Activated T-helper 2 cell treated with anti-CD3 and anti-CD28 coated beads, Interferon-gamma antibody, Interleukin-2, Interleukin-4, amounts not matched to agents 10 μg/mL and 5 μg/mL and 100 μg/mL, durations not matched to agents 14 hours and 24 hours and 36 hours (primary cell): ENCODE results near the gene IL1RAPL1. TPM values are rescaled to one million over a fixed set of nuclear protein-coding genes. Genes with fewer than 3 reads are reported as not detected.
"Not testable (repeated sequence)": the region's sequence is repeated elsewhere in the genome, so short reads cannot be mapped to it uniquely, and the experiment has no call there.

Experiments used
- DNase-seq: peaks from one replicate; pipeline ENCODE4 v3.0.0; 2021; ENCODE audit warnings: low spot score
- H3K27ac Mint-ChIP-seq: one replicate; pipeline ENCODE4 v1.8.0; 2021; ENCODE audit warnings: mixed read lengths
- H3K27me3 Mint-ChIP-seq: one replicate; pipeline ENCODE4 v1.8.0; 2021; ENCODE audit warnings: low read depth, mixed read lengths
- H3K36me3 Mint-ChIP-seq: one replicate; pipeline ENCODE4 v1.8.0; 2021; ENCODE audit warnings: low read depth, mixed read lengths
- H3K4me1 Mint-ChIP-seq: one replicate; pipeline ENCODE4 v1.8.0; 2021; ENCODE audit warnings: low read depth, mixed read lengths
- H3K4me3 Mint-ChIP-seq: one replicate; pipeline ENCODE4 v1.8.0; 2021; ENCODE audit warnings: low read depth, mild to moderate bottlenecking, moderate library complexity, mixed read lengths
- H3K9me3 Mint-ChIP-seq: one replicate; pipeline ENCODE4 v1.8.0; 2021; ENCODE audit warnings: mixed read lengths
- intact Hi-C: fragments of 100-400 bp; cut with micrococcal nuclease; formaldehyde crosslinking; loops from one replicate; pipeline ENCODE4 v1.15.1; 2023
- total RNA-seq: library from RNA; stranded (reverse); gene quantifications from 2 replicates; pipeline ENCODE4 v1.2.3, GENCODE V29; 2022

IL1RAPL1 gene
- total RNA-seq, 1 donor from 2014 or later: not detected

GRCh38 chrX:29281078-29281742 lies 694.0 kb downstream of the IL1RAPL1 start:
- H3K27me3 Mint-ChIP-seq: no peaks in the 10 kb centered on the region
- no peak overlapping the region for H3K27ac Mint-ChIP-seq
- intact Hi-C loops: no loop called here
- H3K36me3 Mint-ChIP-seq: no peaks in the 10 kb centered on the region
- H3K4me3 Mint-ChIP-seq: no peak overlapping the region
- H3K9me3 Mint-ChIP-seq: peaks cover 21% of the 10 kb centered on the region
- DNase-seq: no peak
- no peaks in the 10 kb centered on the region for H3K4me1 Mint-ChIP-seq

- Mint-ChIP-seq H3K27ac (no peak overlapping the region), H3K4me1 (no peaks in the 10 kb centered on the region), H3K4me3 (no peak overlapping the region), H3K27me3 (no peaks in the 10 kb centered on the region), H3K36me3 (no peaks in the 10 kb centered on the region), H3K9me3 (peaks cover 14% of the 10 kb centered on the region)
- DNase-seq: no peak
- intact Hi-C loops: no loop called here
Measured at GRCh38 chrX:29285664-29286063, 698.4 kb downstream of the IL1RAPL1 start.

- intact Hi-C loops: no loop called here
- H3K9me3 Mint-ChIP-seq: no peaks in the 10 kb centered on the region
- H3K4me1 Mint-ChIP-seq: no peaks in the 10 kb centered on the region
- no peaks in the 10 kb centered on the region for H3K36me3 Mint-ChIP-seq
- H3K27ac Mint-ChIP-seq: no peak overlapping the region
- H3K27me3 Mint-ChIP-seq: no peaks in the 10 kb centered on the region
- DNase-seq: no peak
- no peak overlapping the region for H3K4me3 Mint-ChIP-seq
Measured at GRCh38 chrX:29295987-29296680, 708.9 kb downstream of the IL1RAPL1 start.

- H3K27me3 Mint-ChIP-seq: no peaks in the 10 kb centered on the region
- peaks cover 7% of the 10 kb centered on the region for H3K9me3 Mint-ChIP-seq
- intact Hi-C loops: no loop called here
- no peak overlapping the region for H3K27ac Mint-ChIP-seq
- no peak for DNase-seq
- H3K36me3 Mint-ChIP-seq: no peaks in the 10 kb centered on the region
- H3K4me3 Mint-ChIP-seq: no peak overlapping the region
- no peaks in the 10 kb centered on the region for H3K4me1 Mint-ChIP-seq
Measured at GRCh38 chrX:29297171-29297800, 710.0 kb downstream of the IL1RAPL1 start.

GRCh38 chrX:29299684-29300083 lies 712.4 kb downstream of the IL1RAPL1 start:
- peaks cover 10% of the 10 kb centered on the region for H3K9me3 Mint-ChIP-seq
- DNase-seq: no peak
- no peak overlapping the region for H3K27ac Mint-ChIP-seq
- intact Hi-C loops: no loop called here
- no peaks in the 10 kb centered on the region for H3K4me1 Mint-ChIP-seq
- H3K27me3 Mint-ChIP-seq: no peaks in the 10 kb centered on the region
- H3K4me3 Mint-ChIP-seq: no peak overlapping the region
- H3K36me3 Mint-ChIP-seq: no peaks in the 10 kb centered on the region

GRCh38 chrX:29308726-29309125 lies 721.5 kb downstream of the IL1RAPL1 start:
- H3K27ac Mint-ChIP-seq: no peak overlapping the region
- no peaks in the 10 kb centered on the region for H3K36me3 Mint-ChIP-seq
- H3K4me3 Mint-ChIP-seq: no peak overlapping the region
- intact Hi-C loops: no loop called here
- peaks cover 16% of the 10 kb centered on the region for H3K9me3 Mint-ChIP-seq
- no peaks in the 10 kb centered on the region for H3K4me1 Mint-ChIP-seq
- DNase-seq: no peak
- no peaks in the 10 kb centered on the region for H3K27me3 Mint-ChIP-seq

- no peaks in the 10 kb centered on the region for H3K4me1 Mint-ChIP-seq
- no peak for DNase-seq
- peaks cover 4% of the 10 kb centered on the region for H3K9me3 Mint-ChIP-seq
- H3K27ac Mint-ChIP-seq: no peak overlapping the region
- no peaks in the 10 kb centered on the region for H3K36me3 Mint-ChIP-seq
- H3K4me3 Mint-ChIP-seq: no peak overlapping the region
- H3K27me3 Mint-ChIP-seq: no peaks in the 10 kb centered on the region
- intact Hi-C loops: no loop called here
Measured at GRCh38 chrX:29315931-29316330, 728.7 kb downstream of the IL1RAPL1 start.

GRCh38 chrX:29318012-29318411 lies 730.8 kb downstream of the IL1RAPL1 start:
- H3K27me3 Mint-ChIP-seq: no peaks in the 10 kb centered on the region
- peaks cover 6% of the 10 kb centered on the region for H3K9me3 Mint-ChIP-seq
- DNase-seq: no peak
- no peak overlapping the region for H3K4me3 Mint-ChIP-seq
- intact Hi-C loops: no loop called here
- no peaks in the 10 kb centered on the region for H3K36me3 Mint-ChIP-seq
- H3K4me1 Mint-ChIP-seq: no peaks in the 10 kb centered on the region
- H3K27ac Mint-ChIP-seq: no peak overlapping the region

- H3K9me3 Mint-ChIP-seq, DNase-seq, H3K27me3 Mint-ChIP-seq, H3K27ac Mint-ChIP-seq, H3K36me3 Mint-ChIP-seq, intact Hi-C loops, H3K4me1 Mint-ChIP-seq, H3K4me3 Mint-ChIP-seq: not testable (repeated sequence)
Measured at GRCh38 chrX:29332429-29332828, 745.2 kb downstream of the IL1RAPL1 start.

GRCh38 chrX:29333091-29333490 lies 745.8 kb downstream of the IL1RAPL1 start:
- H3K4me3 Mint-ChIP-seq, DNase-seq, H3K4me1 Mint-ChIP-seq, H3K27ac Mint-ChIP-seq, H3K27me3 Mint-ChIP-seq, H3K36me3 Mint-ChIP-seq, H3K9me3 Mint-ChIP-seq, intact Hi-C loops: not testable (repeated sequence)

- no peak overlapping the region for H3K27ac Mint-ChIP-seq
- H3K9me3 Mint-ChIP-seq: peaks cover 3% of the 10 kb centered on the region
- DNase-seq: no peak
- intact Hi-C loops: no loop called here
- no peaks in the 10 kb centered on the region for H3K27me3 Mint-ChIP-seq
- no peaks in the 10 kb centered on the region for H3K36me3 Mint-ChIP-seq
- no peak overlapping the region for H3K4me3 Mint-ChIP-seq
- H3K4me1 Mint-ChIP-seq: no peaks in the 10 kb centered on the region
Measured at GRCh38 chrX:29348288-29348687, 761.0 kb downstream of the IL1RAPL1 start.

GRCh38 chrX:29359276-29359675 lies 772.0 kb downstream of the IL1RAPL1 start:
- DNase-seq: no peak
- no peaks in the 10 kb centered on the region for H3K27me3 Mint-ChIP-seq
- intact Hi-C loops: no loop called here
- no peaks in the 10 kb centered on the region for H3K4me1 Mint-ChIP-seq
- no peaks in the 10 kb centered on the region for H3K9me3 Mint-ChIP-seq
- no peak overlapping the region for H3K27ac Mint-ChIP-seq
- H3K4me3 Mint-ChIP-seq: no peak overlapping the region
- no peaks in the 10 kb centered on the region for H3K36me3 Mint-ChIP-seq

GRCh38 chrX:29374765-29375164 lies 787.5 kb downstream of the IL1RAPL1 start:
- H3K9me3 Mint-ChIP-seq, H3K4me3 Mint-ChIP-seq, H3K36me3 Mint-ChIP-seq, H3K27me3 Mint-ChIP-seq, DNase-seq, H3K4me1 Mint-ChIP-seq, H3K27ac Mint-ChIP-seq, intact Hi-C loops: not testable (repeated sequence)
